ENCODE results near the gene DLGAP1. TPM values are rescaled to one million over a fixed set of nuclear protein-coding genes. Genes with fewer than 3 reads are reported as not detected.

DLGAP1 gene
- total RNA-seq, 1 donor from 2014 or later = 3.2 TPM

DNA sequence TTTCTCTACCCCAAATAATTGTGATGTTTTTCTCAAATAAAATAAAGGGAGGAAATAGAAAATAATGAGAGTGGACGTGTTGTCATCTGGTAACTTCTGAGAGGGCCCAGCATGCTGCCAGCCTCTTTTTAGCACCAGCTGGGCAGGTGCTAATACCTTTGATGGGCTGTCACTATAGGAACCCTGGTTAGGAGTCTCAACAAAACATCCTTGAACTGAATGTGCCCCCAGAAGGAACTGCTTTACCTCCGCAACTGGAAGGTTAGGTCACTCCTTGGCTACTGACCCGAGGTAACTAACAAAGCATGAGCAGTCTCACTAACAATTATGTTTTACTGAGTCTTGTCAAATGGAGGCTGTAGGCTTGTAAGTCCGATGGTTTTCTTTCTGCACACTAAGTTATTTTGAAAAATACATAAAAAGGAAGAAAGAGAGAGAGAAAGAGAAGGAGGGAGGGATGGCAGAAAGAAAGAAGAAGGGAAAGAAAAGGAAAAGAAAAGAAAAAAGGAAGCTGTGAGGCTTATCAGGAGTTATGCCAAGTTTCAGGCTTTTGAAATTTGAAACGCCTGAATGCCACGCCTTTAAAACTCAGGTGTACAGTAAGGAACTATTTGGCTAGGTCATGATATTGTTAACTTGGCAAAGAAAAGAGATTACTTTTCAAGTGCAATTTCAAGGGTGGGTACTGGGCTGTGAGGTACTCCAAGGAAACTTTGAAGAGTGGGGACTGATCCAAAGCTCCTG is 914.1 kb downstream of the DLGAP1 start:
- no peak for TF ChIP-seq POLR2A (IDR thresholded peaks at IDR 0.05)
- TF ChIP-seq, protein P1, sequence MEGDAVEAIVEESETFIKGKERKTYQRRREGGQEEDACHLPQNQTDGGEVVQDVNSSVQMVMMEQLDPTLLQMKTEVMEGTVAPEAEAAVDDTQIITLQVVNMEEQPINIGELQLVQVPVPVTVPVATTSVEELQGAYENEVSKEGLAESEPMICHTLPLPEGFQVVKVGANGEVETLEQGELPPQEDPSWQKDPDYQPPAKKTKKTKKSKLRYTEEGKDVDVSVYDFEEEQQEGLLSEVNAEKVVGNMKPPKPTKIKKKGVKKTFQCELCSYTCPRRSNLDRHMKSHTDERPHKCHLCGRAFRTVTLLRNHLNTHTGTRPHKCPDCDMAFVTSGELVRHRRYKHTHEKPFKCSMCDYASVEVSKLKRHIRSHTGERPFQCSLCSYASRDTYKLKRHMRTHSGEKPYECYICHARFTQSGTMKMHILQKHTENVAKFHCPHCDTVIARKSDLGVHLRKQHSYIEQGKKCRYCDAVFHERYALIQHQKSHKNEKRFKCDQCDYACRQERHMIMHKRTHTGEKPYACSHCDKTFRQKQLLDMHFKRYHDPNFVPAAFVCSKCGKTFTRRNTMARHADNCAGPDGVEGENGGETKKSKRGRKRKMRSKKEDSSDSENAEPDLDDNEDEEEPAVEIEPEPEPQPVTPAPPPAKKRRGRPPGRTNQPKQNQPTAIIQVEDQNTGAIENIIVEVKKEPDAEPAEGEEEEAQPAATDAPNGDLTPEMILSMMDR (IDR thresholded peaks at IDR 0.05) = no peak
- no peak for TF ChIP-seq POLR2AphosphoS5 (IDR thresholded peaks at IDR 0.05; ENCODE audit: insufficient read depth in 1 of 2, low read depth in 1 of 2)
- Histone ChIP-seq H3K27me3 (no peaks in the 10 kb centered on the region), H3K27ac (no peak overlapping the region), H3K4me3 (no peak overlapping the region), H3K9me3 (no peaks in the 10 kb centered on the region), H3K36me3 (no peaks in the 10 kb centered on the region), H3K4me1 (no peaks in the 10 kb centered on the region)
- DNase-seq (ENCODE audit: extremely low spot score in 2 of 2) = no peak
- intact Hi-C loops (cut with DNase I) = no loop called here

DNA sequence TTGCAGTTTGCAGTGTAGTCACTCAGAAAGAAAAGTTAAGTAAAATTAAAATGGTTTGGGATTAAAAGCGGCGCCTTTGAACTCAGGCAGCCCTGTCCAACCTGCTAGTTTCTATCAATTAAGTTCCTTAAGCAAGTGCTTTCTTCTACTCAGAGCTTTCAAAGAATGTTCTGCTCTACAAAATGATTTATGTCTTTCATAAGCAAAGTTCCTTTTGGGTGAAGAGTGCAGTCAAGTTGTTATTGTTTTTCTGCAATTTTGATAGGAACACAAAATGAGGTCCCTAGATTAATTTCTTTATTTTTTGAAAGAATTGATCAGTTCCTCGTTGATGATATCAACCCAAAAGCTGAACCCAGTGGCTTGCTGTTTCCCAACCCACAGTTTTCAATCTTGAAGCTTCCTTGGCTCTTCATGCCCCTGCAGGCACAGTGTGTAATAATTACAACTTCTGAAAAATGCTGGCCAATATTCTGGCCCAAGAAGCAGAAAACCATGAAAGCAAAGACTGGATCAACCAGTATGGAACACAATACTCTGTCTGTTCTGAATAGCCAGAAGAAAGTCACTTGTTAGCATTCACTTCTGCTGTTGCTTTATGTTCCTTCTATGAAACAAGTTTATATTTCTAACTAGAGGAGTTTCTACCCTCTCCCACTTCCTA is 916.0 kb downstream of the DLGAP1 start:
- Histone ChIP-seq H3K27ac (no peak overlapping the region), H3K36me3 (no peaks in the 10 kb centered on the region), H3K27me3 (no peaks in the 10 kb centered on the region), H3K9me3 (no peaks in the 10 kb centered on the region), H3K4me3 (no peak overlapping the region), H3K4me1 (no peaks in the 10 kb centered on the region)
- DNase-seq (ENCODE audit: extremely low spot score in 2 of 2) = no peak
- intact Hi-C loops (cut with DNase I) = no loop called here
- no peak for TF ChIP-seq POLR2AphosphoS5 (IDR thresholded peaks at IDR 0.05; ENCODE audit: insufficient read depth in 1 of 2, low read depth in 1 of 2)
- no peak for TF ChIP-seq POLR2A (IDR thresholded peaks at IDR 0.05)
- TF ChIP-seq, protein P1 (IDR thresholded peaks at IDR 0.05) = no peak

- TF ChIP-seq, protein P1 (IDR thresholded peaks at IDR 0.05) = no peak
- TF ChIP-seq POLR2AphosphoS5 (IDR thresholded peaks at IDR 0.05; ENCODE audit: insufficient read depth in 1 of 2, low read depth in 1 of 2) (no peak), POLR2A (IDR thresholded peaks at IDR 0.05) (no peak)
- no peak for DNase-seq (ENCODE audit: extremely low spot score in 2 of 2)
- intact Hi-C loops (cut with DNase I) = no loop called here
- H3K9me3 ChIP-seq = no peaks in the 10 kb centered on the region
- no peaks in the 10 kb centered on the region for H3K4me1 ChIP-seq
- no peak overlapping the region for H3K4me3 ChIP-seq
- no peaks in the 10 kb centered on the region for H3K27me3 ChIP-seq
- no peaks in the 10 kb centered on the region for H3K36me3 ChIP-seq
- H3K27ac ChIP-seq = no peak overlapping the region
These were observed 916.7 kb downstream of the DLGAP1 start for GRCh38 chr18:3538456-3538855.

- Histone ChIP-seq H3K27me3 (no peaks in the 10 kb centered on the region), H3K4me1 (no peaks in the 10 kb centered on the region), H3K9me3 (no peaks in the 10 kb centered on the region), H3K27ac (no peak overlapping the region), H3K4me3 (no peak overlapping the region), H3K36me3 (no peaks in the 10 kb centered on the region)
- TF ChIP-seq POLR2A (IDR thresholded peaks at IDR 0.05) = no peak
- TF ChIP-seq POLR2AphosphoS5 (IDR thresholded peaks at IDR 0.05; ENCODE audit: insufficient read depth in 1 of 2, low read depth in 1 of 2) = no peak
- TF ChIP-seq, protein P1 (IDR thresholded peaks at IDR 0.05) = no peak
- intact Hi-C loops (cut with DNase I) = no loop called here
- no peak for DNase-seq (ENCODE audit: extremely low spot score in 2 of 2)
These were observed 924.3 kb downstream of the DLGAP1 start for GRCh38 chr18:3530807-3531206.

DNA sequence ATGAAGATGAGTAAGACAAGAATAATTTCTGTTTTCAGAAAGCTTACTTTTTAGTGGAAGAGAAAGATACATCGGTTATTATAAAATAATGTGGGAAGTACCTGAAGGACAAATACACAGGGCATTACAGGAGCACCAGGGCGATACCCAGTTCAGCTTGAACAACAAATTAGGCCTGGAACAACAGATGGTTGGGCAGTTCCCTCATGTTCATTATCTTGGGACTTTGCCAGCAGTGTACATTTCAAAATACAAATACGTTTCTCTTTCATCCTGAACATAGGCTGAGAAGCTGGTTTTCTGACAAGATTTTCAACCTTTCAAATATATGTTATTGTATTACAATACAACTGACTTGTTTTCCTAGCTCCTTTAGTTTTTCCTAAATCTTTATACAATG is 925.5 kb downstream of the DLGAP1 start:
- TF ChIP-seq, protein P1 (IDR thresholded peaks at IDR 0.05) = no peak
- TF ChIP-seq POLR2AphosphoS5 (IDR thresholded peaks at IDR 0.05; ENCODE audit: insufficient read depth in 1 of 2, low read depth in 1 of 2) (no peak), POLR2A (IDR thresholded peaks at IDR 0.05) (no peak)
- Histone ChIP-seq H3K4me1 (no peaks in the 10 kb centered on the region), H3K36me3 (no peaks in the 10 kb centered on the region), H3K27ac (no peak overlapping the region), H3K4me3 (no peak overlapping the region), H3K9me3 (no peaks in the 10 kb centered on the region), H3K27me3 (no peaks in the 10 kb centered on the region)
- intact Hi-C loops (cut with DNase I) = no loop called here
- no peak for DNase-seq (ENCODE audit: extremely low spot score in 2 of 2)
